Measurements from ENCODE around the gene LPP.

The LPP gene

GRCh38 chr3:188272481-188273372 is 118.8 kb downstream of the LPP start:
- DNase-seq (ENCODE audit: low spot score) = peak; percentile 63

GRCh38 chr3:188274249-188274915 is 120.4 kb downstream of the LPP start:
- DNase-seq (ENCODE audit: low spot score) = no peak

GRCh38 chr3:188276375-188276774 is 122.4 kb downstream of the LPP start:
- DNase-seq (ENCODE audit: low spot score) = no peak

- no peak for DNase-seq (ENCODE audit: low spot score)
Measured at GRCh38 chr3:188278717-188279324, 124.9 kb downstream of the LPP start.

- DNase-seq (ENCODE audit: low spot score) = no peak
Measured at GRCh38 chr3:188279502-188280335, 125.8 kb downstream of the LPP start.

GRCh38 chr3:188280627-188281026 is 126.7 kb downstream of the LPP start:
- DNase-seq (ENCODE audit: low spot score) = no peak

- DNase-seq (ENCODE audit: low spot score) = no peak
Measured at GRCh38 chr3:188282871-188283270, 128.9 kb downstream of the LPP start.

- no peak for DNase-seq (ENCODE audit: low spot score)
Measured at GRCh38 chr3:188283347-188283746, 129.4 kb downstream of the LPP start.

- no peak for DNase-seq (ENCODE audit: low spot score)
Measured at GRCh38 chr3:188284455-188285212, 130.7 kb downstream of the LPP start.

- peak; percentile 91 for DNase-seq (ENCODE audit: low spot score)
Measured at GRCh38 chr3:188286087-188286513, 132.1 kb downstream of the LPP start.

- DNase-seq (ENCODE audit: low spot score) = no peak
Measured at GRCh38 chr3:188287339-188287738, 133.4 kb downstream of the LPP start.

GRCh38 chr3:188287762-188288505 is 134.0 kb downstream of the LPP start:
- no peak for DNase-seq (ENCODE audit: low spot score)

- DNase-seq (ENCODE audit: low spot score) = no peak
Measured at GRCh38 chr3:188292251-188292650, 138.3 kb downstream of the LPP start.

- DNase-seq (ENCODE audit: low spot score) = no peak
Measured at GRCh38 chr3:188292827-188293226, 138.9 kb downstream of the LPP start.

GRCh38 chr3:188294113-188294512 is 140.2 kb downstream of the LPP start:
- DNase-seq (ENCODE audit: low spot score) = no peak

GRCh38 chr3:188294823-188295487 is 141.0 kb downstream of the LPP start:
- DNase-seq (ENCODE audit: low spot score) = peak; percentile 81

GRCh38 chr3:188295876-188296275 is 141.9 kb downstream of the LPP start:
- no peak for DNase-seq (ENCODE audit: low spot score)

- peak; percentile 32 for DNase-seq (ENCODE audit: low spot score)
Measured at GRCh38 chr3:188296761-188297612, 143.0 kb downstream of the LPP start.

- DNase-seq (ENCODE audit: low spot score) = no peak
Measured at GRCh38 chr3:188298585-188298984, 144.6 kb downstream of the LPP start.

Data from AG20443 (cell line).